ENCODE results near the gene ZFR2. TPM values are rescaled to one million over a fixed set of nuclear protein-coding genes. Genes with fewer than 3 reads are reported as not detected.
A peak's percentile ranks its signal among the peaks of the same experiment; 100 is the strongest.

The ZFR2 gene
- polyA plus RNA-seq, 1 of the 3 experiments (the other 2 are of a cell fraction) = 0.44 TPM

DNA sequence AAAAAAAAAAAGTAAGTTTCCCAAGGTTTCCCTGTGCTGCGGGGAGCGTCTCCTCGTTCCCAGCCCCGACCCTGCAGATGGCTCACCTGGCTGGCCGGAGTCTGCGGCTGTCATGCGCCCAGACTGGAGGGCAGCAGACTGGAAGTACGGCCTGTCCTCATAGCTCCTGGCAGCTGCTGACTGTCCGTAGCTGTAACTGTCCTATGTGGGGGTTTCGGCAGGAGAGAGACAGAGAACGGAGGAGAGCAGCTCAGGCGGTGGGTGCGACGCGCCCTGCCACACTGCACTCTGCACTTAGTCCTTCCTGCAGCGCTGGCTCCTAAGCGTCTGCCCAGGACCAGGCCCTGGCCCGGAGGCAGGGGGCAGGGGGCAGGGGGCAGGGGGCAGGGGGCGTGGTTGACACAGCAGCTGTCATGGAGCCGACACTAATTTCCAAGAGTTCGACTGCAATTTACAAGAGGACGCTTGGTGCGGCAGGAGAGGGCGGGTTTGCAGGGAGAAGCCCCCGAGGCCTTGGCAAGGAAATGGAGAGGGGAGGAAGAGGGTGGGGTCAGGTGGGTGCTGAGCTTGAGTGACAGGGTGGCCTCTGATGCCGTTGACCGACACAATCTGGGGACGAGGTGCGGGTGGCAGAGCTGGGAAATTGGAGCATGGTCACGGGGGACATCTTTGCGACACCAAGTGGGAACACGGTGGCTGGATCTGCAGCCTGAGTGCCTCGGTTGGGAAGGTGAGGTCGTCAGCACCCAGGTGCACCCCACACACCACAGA lies 35.1 kb downstream of the ZFR2 start:
- WGBS (ENCODE audit: low lambda C conversion rate) = 74% methylated on average over 28 of the region's 34 CpGs
- CTCF ChIA-PET = interaction anchor here (1.1 to 2.9 kb wide), 2 partner anchors 12 to 29 kb away, joined by 3 to 11 read pairs; no protein-coding TSS in a partner anchor
- H3K27ac ChIP-seq (ENCODE audit: low read depth in 2 of 2, low read length in 1 of 2) = no peak overlapping the region
- no peak overlapping the region for H3K4me2 ChIP-seq
- H3K4me1 ChIP-seq (ENCODE audit: control insufficient read depth in 1 of 2, insufficient read depth in 2 of 2, low read depth in 1 of 2, low read length in 1 of 2) = no peaks in the 10 kb centered on the region
- no peaks in the 10 kb centered on the region for H3K9me2 ChIP-seq
- no peaks in the 10 kb centered on the region for H3K9me3 ChIP-seq
- no peaks in the 10 kb centered on the region for H3F3A ChIP-seq (replicated peaks; ENCODE audit: insufficient read depth)
- H2AFZ ChIP-seq (ENCODE audit: low read depth) = no peak overlapping the region
- H3K27me3 ChIP-seq (ENCODE audit: insufficient read depth) = peaks cover 5% of the 10 kb centered on the region
- no peak overlapping the region for H3K9ac ChIP-seq
- no peaks in the 10 kb centered on the region for H3K79me2 ChIP-seq (ENCODE audit: insufficient read depth)
- H3K36me3 ChIP-seq (replicated peaks in 1 of 2; ENCODE audit: control insufficient read depth in 1 of 2, insufficient read depth in 2 of 2, low read length in 1 of 2) = no peaks in the 10 kb centered on the region
- peak; percentile 22 for DNase-seq
- POLR2A ChIA-PET = no interaction called here
- no peaks in the 10 kb centered on the region for H4K20me1 ChIP-seq (ENCODE audit: insufficient read depth)
- no peak for TF ChIP-seq RFX5 (IDR thresholded peaks at IDR 0.05; ENCODE audit: low read length)
- no peak for TF ChIP-seq TEAD4 (IDR thresholded peaks at IDR 0.05; ENCODE audit: borderline replicate concordance, insufficient read depth)
- TF ChIP-seq GABPA (IDR thresholded peaks at IDR 0.05; ENCODE audit: low read depth) = no peak
- TF ChIP-seq NFIC (IDR thresholded peaks at IDR 0.05; ENCODE audit: borderline replicate concordance) = no peak
- TF ChIP-seq, protein P1, sequence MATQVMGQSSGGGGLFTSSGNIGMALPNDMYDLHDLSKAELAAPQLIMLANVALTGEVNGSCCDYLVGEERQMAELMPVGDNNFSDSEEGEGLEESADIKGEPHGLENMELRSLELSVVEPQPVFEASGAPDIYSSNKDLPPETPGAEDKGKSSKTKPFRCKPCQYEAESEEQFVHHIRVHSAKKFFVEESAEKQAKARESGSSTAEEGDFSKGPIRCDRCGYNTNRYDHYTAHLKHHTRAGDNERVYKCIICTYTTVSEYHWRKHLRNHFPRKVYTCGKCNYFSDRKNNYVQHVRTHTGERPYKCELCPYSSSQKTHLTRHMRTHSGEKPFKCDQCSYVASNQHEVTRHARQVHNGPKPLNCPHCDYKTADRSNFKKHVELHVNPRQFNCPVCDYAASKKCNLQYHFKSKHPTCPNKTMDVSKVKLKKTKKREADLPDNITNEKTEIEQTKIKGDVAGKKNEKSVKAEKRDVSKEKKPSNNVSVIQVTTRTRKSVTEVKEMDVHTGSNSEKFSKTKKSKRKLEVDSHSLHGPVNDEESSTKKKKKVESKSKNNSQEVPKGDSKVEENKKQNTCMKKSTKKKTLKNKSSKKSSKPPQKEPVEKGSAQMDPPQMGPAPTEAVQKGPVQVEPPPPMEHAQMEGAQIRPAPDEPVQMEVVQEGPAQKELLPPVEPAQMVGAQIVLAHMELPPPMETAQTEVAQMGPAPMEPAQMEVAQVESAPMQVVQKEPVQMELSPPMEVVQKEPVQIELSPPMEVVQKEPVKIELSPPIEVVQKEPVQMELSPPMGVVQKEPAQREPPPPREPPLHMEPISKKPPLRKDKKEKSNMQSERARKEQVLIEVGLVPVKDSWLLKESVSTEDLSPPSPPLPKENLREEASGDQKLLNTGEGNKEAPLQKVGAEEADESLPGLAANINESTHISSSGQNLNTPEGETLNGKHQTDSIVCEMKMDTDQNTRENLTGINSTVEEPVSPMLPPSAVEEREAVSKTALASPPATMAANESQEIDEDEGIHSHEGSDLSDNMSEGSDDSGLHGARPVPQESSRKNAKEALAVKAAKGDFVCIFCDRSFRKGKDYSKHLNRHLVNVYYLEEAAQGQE (IDR thresholded peaks at IDR 0.05; ENCODE audit: low read depth, low read length) = no peak
- no peak for TF ChIP-seq SIN3A (IDR thresholded peaks at IDR 0.05; ENCODE audit: borderline replicate concordance, low read depth, low read length)
- no peak for TF ChIP-seq RXRA (IDR thresholded peaks at IDR 0.05; ENCODE audit: borderline replicate concordance, low read depth)
- TF ChIP-seq, protein P2, sequence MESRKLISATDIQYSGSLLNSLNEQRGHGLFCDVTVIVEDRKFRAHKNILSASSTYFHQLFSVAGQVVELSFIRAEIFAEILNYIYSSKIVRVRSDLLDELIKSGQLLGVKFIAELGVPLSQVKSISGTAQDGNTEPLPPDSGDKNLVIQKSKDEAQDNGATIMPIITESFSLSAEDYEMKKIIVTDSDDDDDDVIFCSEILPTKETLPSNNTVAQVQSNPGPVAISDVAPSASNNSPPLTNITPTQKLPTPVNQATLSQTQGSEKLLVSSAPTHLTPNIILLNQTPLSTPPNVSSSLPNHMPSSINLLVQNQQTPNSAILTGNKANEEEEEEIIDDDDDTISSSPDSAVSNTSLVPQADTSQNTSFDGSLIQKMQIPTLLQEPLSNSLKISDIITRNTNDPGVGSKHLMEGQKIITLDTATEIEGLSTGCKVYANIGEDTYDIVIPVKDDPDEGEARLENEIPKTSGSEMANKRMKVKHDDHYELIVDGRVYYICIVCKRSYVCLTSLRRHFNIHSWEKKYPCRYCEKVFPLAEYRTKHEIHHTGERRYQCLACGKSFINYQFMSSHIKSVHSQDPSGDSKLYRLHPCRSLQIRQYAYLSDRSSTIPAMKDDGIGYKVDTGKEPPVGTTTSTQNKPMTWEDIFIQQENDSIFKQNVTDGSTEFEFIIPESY (IDR thresholded peaks at IDR 0.05; ENCODE audit: borderline replicate concordance, low read depth) = no peak
- TF ChIP-seq, protein P3, sequence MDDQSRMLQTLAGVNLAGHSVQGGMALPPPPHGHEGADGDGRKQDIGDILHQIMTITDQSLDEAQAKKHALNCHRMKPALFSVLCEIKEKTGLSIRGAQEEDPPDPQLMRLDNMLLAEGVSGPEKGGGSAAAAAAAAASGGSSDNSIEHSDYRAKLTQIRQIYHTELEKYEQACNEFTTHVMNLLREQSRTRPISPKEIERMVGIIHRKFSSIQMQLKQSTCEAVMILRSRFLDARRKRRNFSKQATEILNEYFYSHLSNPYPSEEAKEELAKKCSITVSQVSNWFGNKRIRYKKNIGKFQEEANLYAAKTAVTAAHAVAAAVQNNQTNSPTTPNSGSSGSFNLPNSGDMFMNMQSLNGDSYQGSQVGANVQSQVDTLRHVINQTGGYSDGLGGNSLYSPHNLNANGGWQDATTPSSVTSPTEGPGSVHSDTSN (IDR thresholded peaks at IDR 0.05) = no peak
- no peak for TF ChIP-seq NRF1 (IDR thresholded peaks at IDR 0.05; ENCODE audit: low read depth, low read length)
- no peak for TF ChIP-seq TCF12 (IDR thresholded peaks at IDR 0.05)
- H3K4me3 ChIP-seq (ENCODE audit: low read depth in 2 of 2, low read length in 1 of 2) = no peak overlapping the region
